ENCODE measurements around the gene PAK4. TPM values are rescaled to one million over a fixed set of nuclear protein-coding genes. Genes with fewer than 3 reads are reported as not detected.

The PAK4 gene
- total and polyA plus RNA-seq, 9 of the 15 experiments (the other 6 are each of a cell fraction or from before 2014, with no cell fraction given) = 0.21 to 33.5 (median 5.8) TPM

GRCh38 chr19:39178296-39179006, 52.9 kb downstream of the PAK4 start:
- WGBS (ENCODE audit: insufficient coverage, low coverage, missing lambda C conversion rate) = 88% methylated on average over 22 of the region's 30 CpGs
- FAIRE-seq = no peak

More at GRCh38 chr19:39178296-39179006, 52.9 kb downstream of the PAK4 start:
- no peaks in the 10 kb centered on the region for H3K9me3 ChIP-seq (replicated peaks; ENCODE audit: control insufficient read depth, insufficient read depth, low read depth, low read length)
- peak overlapping the region in 1 of 2 experiments; percentile 9; a peak in 1 of 4 replicates for H3K9ac ChIP-seq (ENCODE audit: insufficient read depth in 1 of 2, low read depth in 2 of 2, low read length in 2 of 2)
- ChIA-PET CTCF (ENCODE audit: low intra/inter-chr PET ratio) (no interaction called here), POLR2A (no interaction called here)
- DNase-seq (ENCODE audit: extremely low read depth in 1 of 4, low spot score in 3 of 4) = no peak
- no TSS peak for BruUV-seq (replicated peaks)
- H2AFZ ChIP-seq (ENCODE audit: low read depth, low read length) = no peak overlapping the region
- no peak for ATAC-seq
- in situ Hi-C loops (cut with MboI) = no loop called here
- H3K9me1 ChIP-seq (ENCODE audit: control insufficient read depth, insufficient read depth, low read length) = no peaks in the 10 kb centered on the region
- H4K20me1 ChIP-seq (replicated peaks; ENCODE audit: control insufficient read depth, insufficient read depth, low read length) = no peaks in the 10 kb centered on the region
- no peaks in the 10 kb centered on the region for H3K27me3 ChIP-seq (ENCODE audit: control insufficient read depth in 2 of 2, insufficient read depth in 2 of 2, low read length in 2 of 2)
- no peak for TF ChIP-seq PURB (CRISPR knock-in tag; IDR thresholded peaks at IDR 0.05; ENCODE audit: low read depth)
- no peak for TF ChIP-seq ZFPM2 (CRISPR knock-in tag; IDR thresholded peaks at IDR 0.05)
- no peak for TF ChIP-seq HDAC1 (IDR thresholded peaks at IDR 0.05)
- no peak for TF ChIP-seq MLX (CRISPR knock-in tag; conservative IDR thresholded peaks at IDR 0.05)
- TF ChIP-seq ZNF592 (IDR thresholded peaks at IDR 0.05) = no peak
- no peak for TF ChIP-seq ZNF134 (CRISPR knock-in tag; conservative IDR thresholded peaks at IDR 0.05)
- no peak for TF ChIP-seq RB1 (IDR thresholded peaks at IDR 0.05; ENCODE audit: low read depth)
- TF ChIP-seq BRF2 (IDR thresholded peaks at IDR 0.05; ENCODE audit: borderline replicate concordance, insufficient read depth, insufficient read length) = no peak
- no peak for TF ChIP-seq RHOXF2B (CRISPR knock-in tag; conservative IDR thresholded peaks at IDR 0.05)
- TF ChIP-seq MECOM (CRISPR knock-in tag; IDR thresholded peaks at IDR 0.05) = no peak
- peaks cover 0 to 27% of the 10 kb centered on the region in 2 experiments; a peak in 3 of 5 replicates for H3K4me1 ChIP-seq (replicated peaks in 1 of 2; ENCODE audit: control insufficient read depth in 2 of 2, insufficient read depth in 2 of 2, low read length in 2 of 2)
- H3K36me3 ChIP-seq (ENCODE audit: control insufficient read depth, insufficient read depth, low read length) = peaks cover 42% of the 10 kb centered on the region; the same call in 2 of the 3 replicates
- H3K79me2 ChIP-seq (ENCODE audit: control insufficient read depth, insufficient read depth, low read length) = no peaks in the 10 kb centered on the region
- H3K4me2 ChIP-seq (ENCODE audit: insufficient read depth, low read length) = no peak overlapping the region
- intact Hi-C loops (cut with micrococcal nuclease) = no loop called here
- no peak overlapping the region for H3K27ac ChIP-seq (ENCODE audit: extremely low read depth, low read depth, low read length)
- H3K4me3 ChIP-seq = no peak overlapping the region
